CD4-positive, alpha-beta T cell treated with Interleukin-15 for 4 hours (primary cell): ENCODE results near the gene CHCHD10.
"Not testable (repeated sequence)": the region's sequence is repeated elsewhere in the genome, so short reads cannot be mapped to it uniquely, and the experiment has no call there.

Experiments used
- DNase-seq: peaks from one replicate; pipeline ENCODE4 v3.0.0-alpha.2; 2020; ENCODE audit warnings: low spot score

The CHCHD10 gene

DNA sequence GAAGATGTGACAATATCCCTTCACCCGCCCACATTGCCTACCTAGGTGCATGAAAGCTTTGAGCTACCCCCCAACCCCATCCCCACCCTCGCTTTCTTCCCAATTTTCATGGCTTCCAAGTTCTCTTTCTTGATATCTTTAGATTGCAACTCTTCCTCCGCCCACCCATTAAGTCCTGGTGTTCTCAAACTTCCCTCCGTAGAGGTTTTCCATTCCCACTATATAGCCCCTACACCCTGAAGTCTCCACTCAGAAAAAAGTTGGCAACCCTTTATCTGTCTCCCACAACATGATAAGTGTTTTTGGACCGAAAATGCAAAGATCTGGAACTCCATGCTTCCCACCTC, 17.4 kb downstream of the CHCHD10 start:
- DNase-seq: no peak

DNA sequence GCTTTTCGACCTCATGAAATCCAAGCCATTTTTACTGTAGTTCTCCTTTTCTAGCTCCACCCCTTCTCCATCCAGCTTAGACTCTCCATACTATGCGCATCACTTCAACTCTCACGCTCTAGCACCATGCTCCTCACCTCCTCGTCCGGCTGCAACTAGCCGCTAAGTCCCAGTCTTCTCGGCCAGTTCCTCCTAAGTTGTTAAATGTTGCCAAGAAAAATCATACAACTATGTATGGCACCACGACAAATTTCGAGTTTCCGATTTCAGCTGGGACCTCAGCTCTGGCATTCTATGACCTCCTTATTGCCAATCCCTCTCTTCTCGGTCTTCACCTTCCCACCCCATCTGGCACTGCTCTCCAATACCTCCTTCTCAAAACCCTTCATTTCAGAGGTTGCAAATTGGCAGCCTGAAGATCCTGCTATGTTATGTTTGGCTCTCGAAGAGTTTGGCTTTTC, 17.9 kb downstream of the CHCHD10 start:
- no peak for DNase-seq

GRCh38 chr22:23745791-23746190, 22.0 kb downstream of the CHCHD10 start:
- no peak for DNase-seq

- no peak for DNase-seq
These were observed 23.3 kb downstream of the CHCHD10 start for GRCh38 chr22:23744485-23744884.

DNA sequence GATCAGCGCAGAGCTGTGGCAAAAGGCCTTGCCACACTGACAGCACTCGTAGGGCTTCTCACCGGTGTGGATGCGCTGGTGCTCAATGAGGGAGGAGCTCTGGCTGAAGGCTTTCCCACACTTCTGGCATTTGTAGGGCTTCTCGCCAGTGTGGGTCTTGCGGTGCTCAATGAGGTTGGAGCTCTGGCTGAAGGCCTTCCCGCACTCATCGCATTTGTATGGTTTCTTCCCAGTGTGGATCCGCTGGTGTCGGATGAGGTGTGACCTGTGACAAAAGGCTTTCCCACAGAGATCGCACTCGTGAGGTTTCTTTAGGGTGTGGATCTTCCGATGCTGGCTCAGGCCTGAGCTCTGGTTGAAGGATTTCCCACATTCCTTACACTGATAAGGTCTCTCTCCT, 23.8 kb downstream of the CHCHD10 start:
- no peak for DNase-seq

- DNase-seq: no peak
These were observed 24.5 kb downstream of the CHCHD10 start for GRCh38 chr22:23743303-23743705.

DNA sequence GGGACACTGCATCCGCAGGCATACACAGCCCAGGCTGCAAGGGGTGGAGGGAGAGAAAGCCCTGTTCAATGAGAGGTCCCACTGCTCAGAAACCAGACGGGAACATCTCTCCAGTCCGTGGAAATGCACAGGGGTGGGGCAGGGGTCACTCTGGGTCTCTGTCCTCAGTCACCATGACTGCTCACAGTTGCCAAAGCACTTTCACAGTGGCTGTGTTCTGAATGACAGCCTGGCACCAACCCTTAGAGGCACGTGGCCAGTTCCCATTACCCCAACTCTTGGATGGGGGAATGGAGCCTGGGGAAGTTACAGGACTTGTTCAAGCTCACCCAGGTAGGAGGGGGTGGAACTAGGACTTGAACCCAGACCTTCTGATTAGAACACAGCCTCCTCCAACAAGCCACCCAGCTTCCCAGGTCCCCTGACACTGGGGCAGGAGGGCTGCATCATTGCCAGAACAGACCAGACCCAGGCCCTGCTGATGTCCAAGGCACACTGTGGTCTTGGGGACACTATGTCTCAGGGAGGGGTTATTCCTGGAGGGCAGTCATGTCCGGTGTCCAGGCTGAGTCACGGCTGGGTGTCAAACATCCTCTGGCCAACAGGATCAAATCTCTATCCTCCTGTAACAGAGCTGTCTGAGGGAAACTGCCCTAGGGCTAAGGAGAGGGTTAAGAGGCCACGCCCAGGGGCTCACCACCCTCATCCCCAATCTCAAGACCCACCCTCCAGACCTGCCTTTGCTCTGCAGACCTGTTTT, 25.1 kb downstream of the CHCHD10 start:
- no peak for DNase-seq

GRCh38 chr22:23737696-23738095, 30.1 kb downstream of the CHCHD10 start:
- DNase-seq: no peak

- not testable (repeated sequence) for DNase-seq
These were observed 39.7 kb downstream of the CHCHD10 start for GRCh38 chr22:23728108-23728507.

DNA sequence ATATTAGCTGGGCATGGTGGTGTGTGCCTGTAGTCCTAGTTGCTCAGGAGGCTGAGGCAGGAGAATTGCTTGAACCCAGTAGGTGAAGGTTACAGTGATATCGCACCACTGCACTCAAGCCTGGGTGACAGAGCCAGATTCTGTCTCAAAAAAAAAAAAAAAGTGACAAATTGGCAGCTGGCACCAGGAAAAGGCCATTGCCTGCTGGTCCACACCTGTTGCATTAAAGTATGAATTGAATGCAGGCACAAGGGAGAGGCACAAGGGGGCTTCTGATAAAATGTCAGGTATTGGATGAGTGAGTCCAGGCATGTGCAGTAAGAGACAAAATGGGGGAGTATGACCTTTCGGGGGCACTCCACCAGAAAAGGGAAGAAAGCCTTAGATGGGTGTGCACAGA, 45.0 kb downstream of the CHCHD10 start:
- no peak for DNase-seq

- no peak for DNase-seq
These were observed 45.6 kb downstream of the CHCHD10 start for GRCh38 chr22:23722160-23722559.

- no peak for DNase-seq
These were observed 46.9 kb downstream of the CHCHD10 start for GRCh38 chr22:23720855-23721254.

DNA sequence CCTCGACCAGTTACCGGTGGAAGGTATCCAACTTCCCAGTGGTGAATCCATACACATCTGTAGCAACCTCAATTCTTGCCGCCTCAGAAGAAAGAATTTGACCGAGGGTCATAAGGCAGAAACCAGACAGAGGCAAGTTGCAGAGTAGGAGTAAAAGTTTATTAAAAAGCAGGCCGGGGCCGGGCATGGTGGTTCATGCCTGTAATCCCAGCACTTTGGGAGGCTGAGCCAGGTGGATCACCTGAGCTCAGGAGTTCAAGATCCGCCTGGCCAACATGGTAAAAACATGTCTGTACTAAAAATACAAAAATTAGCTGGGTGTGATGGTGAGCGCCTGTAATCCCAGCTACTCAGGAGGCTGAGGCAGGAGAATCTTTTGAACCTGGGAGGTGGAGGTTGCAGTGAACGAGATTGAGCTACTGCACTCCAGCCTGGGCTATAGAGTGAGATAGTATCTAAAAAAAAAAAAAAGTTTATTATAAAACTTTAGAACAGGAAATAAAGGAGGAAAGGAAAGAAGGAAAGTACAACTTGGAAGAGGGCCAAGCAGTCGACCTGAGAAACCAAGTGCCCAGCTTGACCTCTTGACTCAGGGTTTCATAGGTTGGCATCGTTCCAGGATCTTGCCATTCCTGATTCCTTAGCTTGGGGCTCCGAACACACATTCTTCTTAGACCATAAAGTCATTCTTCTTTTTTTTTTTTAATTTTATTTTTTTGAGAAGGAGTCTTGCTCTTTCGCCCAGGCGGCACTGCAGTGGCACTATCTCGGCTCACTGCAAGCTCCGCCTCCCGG, 49.2 kb downstream of the CHCHD10 start:
- DNase-seq: no peak

DNA sequence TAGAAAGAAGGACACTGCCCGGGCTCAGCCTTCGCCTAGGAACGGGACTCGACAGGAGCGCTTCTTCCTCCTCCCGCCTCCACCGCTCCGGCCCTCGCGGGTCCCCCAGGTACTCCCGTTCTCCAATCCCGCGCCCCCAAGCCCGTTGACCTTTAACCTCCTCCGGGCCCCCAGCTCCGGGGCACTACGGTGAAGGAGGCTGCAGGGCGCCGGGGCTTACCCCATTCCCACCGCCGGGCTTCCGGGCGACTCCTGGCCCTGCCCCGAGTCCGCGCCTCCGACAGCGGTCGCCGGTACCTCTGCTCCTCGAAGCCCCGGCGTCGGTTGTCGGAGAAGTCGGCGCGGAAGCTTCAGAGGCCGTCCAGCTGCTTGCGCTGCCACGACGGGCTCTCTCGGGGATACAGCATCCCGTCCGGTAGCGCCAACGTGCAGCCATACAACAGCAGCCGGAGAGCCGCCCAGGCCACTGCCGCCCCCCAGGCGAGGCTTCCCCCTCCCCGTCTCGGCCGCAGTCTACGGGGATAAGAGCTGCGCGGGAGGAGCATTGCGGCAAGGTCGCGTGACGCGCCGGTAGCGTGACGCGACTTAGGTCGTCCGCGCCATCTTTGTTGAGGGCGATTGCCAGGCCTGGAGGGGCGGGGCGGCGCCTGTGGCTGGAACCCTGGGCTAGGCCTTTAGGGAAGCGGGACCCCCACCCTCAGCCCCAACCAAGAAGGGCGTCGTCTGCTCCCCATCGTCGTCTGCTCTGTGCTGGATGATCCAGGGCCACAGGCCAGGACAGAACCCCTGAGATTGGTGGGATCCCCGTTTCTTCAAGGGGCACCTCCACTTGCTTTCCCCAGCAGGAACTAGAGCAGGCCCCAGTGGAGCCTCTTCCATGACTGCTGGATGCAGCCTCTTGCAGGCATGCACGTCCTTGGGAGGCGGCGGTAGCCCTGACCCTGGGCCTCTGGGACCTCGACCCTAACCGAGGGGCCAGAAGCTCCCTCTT, 50.7 kb downstream of the CHCHD10 start:
- DNase-seq: peak; percentile 80
